ENCODE results near the gene ERG28.
"Not testable (repeated sequence)": the region's sequence is repeated elsewhere in the genome, so short reads cannot be mapped to it uniquely, and the experiment has no call there.

The ERG28 gene, protein sequence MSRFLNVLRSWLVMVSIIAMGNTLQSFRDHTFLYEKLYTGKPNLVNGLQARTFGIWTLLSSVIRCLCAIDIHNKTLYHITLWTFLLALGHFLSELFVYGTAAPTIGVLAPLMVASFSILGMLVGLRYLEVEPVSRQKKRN

DNA sequence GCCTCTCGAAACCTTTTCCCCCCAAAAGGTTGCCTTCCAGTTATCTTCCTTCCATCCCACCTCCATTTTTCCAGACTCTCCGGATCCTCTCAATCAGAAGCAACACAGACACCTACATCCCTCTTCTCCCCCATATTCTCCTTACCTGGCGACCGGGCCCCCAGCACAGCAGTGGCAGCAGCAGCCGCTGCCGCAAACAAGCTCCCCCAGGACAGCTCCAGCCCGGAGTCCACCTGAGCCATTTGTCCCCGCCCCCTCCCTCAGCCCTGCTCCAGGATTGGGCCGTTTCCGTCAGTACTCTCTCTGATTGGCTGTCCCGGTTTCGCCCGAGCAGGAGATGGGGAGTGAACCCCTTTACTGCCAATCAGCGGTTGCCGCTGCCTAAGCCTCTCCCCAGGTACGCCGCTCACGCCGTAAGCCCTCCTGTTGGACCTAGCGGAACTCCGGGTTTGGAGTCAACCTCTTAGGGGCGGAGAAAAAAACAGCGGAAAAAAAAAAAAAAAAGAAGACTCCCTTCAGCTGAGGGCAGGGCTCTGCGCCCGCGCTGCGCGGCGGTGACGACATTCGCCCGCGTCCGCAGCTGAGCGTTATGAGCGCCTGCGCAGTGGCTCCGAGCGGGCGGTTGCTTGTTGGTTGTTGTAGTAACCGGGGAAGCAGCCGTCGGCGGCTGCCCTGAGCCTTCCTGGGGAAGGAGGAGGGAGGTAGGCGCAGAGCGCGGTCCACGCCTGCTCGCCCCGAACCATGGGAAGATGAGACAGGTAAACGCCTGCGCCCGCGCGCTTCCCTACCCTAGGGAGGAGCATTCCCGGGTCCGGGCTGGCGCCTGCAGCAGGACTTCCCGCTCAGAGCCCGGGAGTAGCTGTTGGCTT lies at the start of gene ERG28, which contains the start of gene TTLL5:
Gene ERG28, minus strand, starts transcription at position 247 of the 869 bp plus-strand sequence. CDS start 3,374 bp downstream, outside the sequence.
Gene TTLL5, plus strand, starts transcription at position 617 of the 869 bp plus-strand sequence. CDS start 1,904 bp downstream, outside the sequence.
- peak; percentile 90 to 100 (median 96) for DNase-seq

DNA sequence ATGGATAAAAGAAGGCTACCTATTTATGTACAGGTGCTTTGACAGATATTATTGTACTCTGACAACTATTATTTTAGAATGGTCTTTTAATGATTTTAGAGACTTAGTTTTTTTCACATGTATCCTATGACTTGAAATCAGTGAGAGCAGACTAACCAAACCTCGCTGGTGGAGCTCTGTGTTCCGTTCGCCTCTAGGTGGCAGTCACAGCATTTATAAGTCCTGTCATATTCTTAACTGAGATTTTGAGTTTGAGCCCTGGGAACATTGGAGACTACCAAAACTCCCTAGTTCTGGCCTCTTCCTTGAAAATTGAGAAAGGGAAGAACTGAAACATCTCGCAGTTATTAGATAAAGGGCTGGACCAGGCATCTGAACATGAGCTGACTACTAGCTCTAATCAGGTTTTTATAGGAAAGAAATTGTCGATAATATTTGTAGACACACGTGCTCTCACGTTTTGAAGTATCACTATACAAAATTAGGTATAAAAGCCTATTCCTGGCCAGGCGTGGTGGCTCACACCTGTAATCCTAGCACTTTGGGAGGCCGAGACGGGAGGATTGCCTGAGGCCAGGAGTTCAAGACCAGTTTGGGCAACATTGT lies 48.6 kb upstream of the ERG28 start:
- peak in 39 of 51 donors; percentile 2 to 84 (median 49) for DNase-seq

DNA sequence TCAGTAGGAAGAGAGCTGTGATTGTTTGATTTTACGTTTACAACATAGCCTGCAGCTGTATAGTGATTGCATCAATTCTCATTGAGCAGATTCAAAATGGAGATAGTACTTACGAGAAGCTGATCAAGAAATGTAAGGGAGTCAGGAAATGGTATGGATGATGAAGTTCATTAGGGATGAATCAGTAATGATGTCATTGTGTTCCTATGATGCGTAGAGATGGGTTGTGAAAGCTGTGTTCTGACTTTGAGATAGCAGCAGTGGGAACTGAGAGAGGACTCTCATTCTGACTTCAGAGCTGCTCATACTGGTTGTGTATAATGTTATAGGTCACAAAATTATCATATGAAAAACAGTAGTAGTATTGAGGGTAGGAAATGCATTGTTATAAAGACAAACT lies 44.3 kb upstream of the ERG28 start:
- no peak for DNase-seq

DNA sequence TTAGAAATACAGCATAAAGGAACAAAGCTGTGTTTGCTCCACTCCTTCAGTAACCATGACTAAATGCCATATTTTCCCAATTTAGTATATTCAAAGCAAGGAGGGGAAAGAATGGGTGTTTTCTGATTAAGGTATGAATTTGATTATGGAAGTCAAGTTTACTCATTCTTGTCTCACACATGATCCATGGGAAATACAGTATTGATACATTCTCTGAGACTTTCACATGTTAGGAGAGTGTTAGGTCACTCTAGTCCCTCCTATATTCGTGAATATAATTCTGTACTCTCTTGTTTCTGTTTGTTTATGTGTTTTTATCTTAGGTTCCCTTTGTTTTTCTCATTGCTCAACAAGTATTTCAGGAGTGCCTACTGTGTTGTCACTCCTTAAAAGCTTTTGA lies 42.8 kb upstream of the ERG28 start:
- no peak for DNase-seq

DNA sequence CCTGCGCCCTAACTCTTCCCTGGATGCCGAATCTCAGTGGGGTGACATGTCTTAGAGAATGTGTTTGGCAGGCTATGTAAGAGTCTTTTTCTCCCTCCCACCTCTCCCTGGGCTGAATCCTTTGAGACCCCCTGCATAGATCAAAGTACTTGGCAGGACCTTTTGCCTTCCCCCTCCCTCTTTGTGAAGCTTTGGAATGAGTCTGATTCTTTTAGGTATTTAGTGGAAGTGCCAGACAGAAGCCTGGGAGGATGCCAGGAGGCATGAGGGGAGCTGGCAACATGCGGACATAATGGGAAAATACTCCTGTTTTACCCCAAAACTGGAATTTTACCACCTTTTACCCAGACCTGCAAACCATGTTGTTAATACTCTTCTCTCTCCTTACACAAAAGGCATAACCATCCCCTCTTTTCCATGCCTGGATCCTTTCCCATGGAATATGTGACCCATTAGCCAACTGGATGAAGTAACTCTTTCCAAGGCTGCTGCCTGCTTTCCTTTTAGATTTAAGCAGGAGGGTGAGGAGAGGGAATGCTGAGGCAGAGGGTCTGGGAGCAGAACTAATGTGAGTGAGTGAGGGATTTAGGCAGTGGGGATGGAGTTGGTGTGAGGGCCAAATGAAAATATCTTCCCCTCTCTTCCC lies 42.1 kb upstream of the ERG28 start:
- DNase-seq = peak in 5 of 51 donors; percentile 8 to 25 (median 19)

DNA sequence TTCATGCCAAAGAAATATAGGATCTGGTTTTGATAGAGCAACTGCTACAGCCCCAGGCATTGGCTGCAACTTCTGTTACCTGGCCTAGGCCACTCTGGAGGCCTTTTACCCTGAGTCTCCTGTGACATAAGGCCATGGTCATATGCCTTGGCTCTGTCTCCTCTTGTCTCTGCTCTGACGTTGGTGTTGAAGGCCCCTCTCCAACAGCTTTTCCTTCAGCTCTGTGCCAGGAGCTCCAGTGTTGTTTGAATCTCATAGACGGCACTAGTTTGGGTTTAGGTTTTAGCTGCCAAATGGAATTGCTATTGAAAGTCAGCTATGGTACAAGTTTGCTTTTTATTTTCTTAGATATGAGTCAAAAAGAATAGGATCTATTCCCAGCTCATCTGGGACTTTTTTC lies 41.4 kb upstream of the ERG28 start:
- no peak for DNase-seq

DNA sequence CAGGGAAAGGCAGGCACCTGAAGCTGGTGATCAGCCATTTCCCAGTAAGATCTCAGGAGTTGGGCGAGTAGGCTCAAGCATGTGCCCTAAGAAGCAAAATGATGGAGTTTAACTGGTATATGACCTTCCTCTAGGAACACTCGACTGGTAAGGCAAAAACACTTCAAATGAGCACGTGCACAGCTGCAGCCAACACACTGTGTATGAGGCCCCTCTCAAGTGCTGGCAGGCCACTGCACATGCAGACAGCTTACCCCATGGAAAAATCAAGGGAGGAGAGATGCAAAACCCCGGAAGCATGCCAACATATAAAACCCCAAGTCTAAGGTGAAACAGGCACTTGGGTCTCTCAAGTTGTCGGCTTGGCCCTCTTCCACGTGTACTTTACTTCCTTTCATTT lies 39.6 kb upstream of the ERG28 start:
- DNase-seq = no peak

DNA sequence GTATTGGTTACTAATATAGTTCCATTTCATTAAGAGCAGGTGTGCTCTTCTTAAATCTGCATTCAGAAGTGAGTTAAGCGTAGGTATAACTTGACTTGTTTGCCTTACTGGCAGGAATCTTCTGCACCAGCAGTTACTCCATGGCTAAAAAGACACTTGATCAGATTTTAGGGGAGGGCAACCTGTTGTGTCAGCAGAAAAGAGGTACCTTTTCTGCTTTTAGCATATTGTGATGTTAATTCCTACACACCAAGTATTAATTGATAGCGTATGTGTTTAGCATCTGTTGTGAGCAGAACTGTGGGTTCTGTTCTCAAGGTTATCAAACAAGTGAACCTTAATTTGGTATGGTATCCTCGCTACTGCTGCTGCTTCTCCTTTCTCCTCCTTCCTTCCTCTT lies 38.7 kb upstream of the ERG28 start:
- DNase-seq = no peak

DNA sequence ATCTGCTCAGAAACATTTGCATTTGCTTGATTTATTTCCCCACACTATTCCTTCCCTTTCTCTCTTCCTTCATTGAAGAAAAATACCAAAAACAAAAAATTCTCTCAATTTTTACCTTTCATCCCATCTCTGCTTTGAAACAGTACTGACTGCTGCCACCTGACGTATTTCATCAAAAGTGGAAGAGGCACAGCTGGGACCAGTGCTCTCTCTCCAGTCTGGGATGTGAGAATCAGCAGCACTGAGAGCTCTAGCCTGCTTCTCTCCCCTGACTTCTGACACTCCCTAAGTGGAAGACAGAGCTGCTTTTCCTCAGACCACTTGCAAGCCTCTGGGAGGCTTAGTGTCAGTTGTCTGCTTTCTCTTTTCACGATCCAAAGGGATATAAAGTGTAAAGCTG lies 37.2 kb upstream of the ERG28 start:
- DNase-seq = no peak

DNA sequence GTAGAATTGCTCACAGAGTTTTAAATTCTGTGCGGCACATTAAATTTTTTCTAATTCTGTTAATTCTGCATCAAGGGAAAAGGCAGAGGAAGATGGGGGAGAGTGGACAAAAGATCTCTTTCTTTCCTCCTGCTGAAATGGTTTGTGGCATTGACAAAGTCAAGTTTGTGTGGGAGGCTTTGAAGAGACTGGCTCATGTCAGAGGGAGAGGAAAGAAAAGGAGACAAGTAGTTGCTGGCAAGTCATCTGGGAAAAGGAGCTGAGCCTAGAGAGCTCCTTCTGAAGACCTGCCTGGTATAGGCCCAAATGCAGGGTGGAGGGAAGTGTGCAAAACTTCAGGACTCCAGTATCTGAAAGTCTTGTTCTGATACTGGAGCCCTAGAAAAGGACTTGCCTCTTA lies 36.7 kb upstream of the ERG28 start:
- DNase-seq = peak in 3 of 51 donors; percentile 4 to 12 (median 12)

DNA sequence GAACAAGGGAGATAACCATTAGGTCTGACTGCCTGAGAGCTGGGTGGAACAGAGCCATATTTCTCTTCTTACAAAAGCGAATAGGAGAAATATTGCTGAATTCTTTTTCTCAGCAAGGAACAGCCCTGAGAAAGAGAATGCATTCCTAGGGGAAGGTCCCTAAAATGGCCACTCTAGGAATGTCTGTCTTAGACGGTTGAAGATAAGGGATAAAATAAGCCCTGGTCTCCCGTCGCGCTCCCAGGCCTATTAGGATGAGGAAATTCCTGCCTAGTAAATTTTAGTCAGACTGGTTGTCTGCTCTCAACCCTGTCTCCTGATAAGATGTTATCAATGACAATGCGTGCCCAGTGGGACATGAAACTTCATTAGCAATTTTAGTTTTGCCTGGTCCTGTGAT lies 34.3 kb upstream of the ERG28 start:
- DNase-seq = not testable (repeated sequence)

DNA sequence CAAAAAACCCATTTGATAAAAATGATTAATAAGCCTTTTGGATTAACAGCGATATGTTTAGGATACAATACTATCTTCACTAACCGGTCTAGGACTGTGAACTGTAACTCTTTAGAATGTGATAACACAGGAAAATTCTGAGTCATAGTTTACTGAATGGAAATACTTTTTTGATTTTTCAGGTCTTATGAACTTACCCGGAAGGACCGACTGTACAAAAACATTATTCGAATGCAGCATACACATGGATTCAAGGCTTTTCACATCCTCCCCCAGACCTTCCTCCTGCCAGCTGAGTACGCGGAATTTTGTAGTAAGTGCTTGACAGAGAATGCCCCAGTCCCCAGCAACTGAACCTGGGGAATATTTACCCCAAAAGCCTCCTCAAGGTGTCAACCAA lies 29.3 kb upstream of the ERG28 start:
- DNase-seq = no peak

DNA sequence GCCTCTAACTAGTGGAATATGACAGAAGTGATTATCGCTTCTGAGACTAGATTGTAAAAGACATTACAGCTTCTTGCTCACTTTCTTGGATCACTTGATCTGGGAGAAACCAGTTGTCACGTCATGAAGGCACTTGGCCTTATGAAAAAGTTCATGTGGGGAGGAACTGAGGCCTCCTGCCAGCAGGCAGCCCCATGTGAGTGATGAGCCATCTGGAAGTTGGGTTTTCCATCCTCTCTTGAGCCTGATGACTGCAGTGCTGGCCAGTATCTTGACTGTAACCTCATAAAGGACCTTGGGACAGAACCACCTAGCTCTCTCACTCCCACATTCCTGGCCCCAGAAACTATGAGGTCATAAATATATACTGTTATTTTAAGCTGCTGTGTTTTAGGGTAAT lies 28.3 kb upstream of the ERG28 start:
- no peak for DNase-seq

DNA sequence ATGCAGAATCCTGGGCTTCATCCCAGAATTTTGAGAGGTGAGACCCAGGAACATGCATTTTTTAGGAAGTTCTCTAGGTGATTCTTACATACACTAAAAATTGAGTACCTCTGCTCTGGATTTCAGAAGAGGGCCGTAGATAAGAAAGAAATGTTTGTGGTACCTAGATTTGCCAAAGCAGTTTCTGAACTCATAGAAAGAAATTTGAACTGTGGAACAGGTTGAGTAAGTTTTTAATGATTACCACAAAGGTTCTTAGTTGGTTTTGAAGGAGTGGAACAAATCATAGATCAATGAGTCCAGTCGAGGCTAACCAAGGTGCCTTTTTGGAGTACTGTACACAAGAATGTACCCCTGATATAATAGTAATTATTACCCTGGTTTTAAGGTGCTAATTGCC lies 25.2 kb upstream of the ERG28 start:
- no peak for DNase-seq

DNA sequence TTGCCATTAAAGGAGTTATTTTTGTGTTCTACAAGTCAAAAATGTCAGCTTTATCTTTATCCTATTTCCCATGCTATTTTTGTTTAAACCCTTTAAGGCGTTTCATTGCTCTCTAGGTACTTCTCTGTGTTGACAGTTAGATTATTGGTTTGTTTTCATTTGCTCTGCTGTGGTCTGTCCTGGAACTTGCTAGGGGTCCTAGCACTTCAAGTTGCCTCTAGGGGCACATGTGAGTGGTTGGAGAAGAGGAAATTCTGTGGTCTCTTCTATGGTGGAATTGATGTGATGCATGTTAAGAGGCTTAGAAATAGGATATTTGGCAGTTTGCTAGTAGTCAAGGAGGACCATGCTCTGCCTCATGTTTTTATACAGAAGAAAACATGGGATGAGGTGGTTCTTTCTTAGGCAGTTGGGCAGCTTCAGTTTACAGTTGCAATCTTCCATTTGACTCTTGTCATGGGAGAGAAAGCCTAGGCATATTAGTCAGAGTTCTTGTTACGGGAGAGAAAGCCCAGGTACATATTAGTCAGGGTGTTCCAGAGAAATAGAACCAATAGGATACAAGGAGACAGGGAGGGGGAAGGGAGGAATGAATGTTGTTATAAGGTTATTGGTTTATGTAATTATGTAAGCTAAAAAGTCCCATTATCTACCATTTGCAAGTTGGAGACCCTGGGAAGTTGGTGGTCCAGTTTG lies 14.7 kb upstream of the ERG28 start:
- no peak for DNase-seq

DNA sequence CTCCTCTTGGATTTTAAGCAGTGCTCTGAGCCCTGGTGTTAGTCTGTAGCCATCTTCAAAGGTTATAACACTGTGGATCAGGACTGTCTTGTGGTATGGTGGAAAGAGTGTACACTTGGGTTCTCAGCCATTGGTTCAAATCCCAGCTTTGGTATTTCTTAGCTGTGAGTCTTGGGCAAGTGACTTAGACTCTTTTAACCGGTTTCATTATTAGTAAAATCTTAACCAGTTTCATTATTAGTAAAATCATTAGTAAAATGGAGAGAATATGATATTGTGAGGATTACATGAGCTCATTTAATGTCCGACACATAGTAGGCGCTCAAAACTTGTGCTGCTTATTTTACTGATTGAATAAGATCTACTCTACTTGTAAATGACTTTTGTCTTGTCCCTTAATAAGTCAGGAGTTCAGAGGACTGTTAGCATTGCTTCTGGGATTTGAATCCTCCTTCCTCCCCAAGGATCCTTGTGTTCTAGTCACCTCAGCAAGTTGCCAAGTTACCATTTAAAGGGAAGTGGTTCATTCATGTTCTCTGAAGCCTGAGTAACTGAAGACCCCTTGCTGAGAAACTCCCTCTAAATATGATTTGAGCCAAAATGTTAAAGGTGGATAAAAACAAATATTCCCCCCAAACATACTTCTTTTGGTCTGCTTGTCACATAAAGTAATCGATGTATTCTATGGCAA lies 12.8 kb upstream of the ERG28 start:
- no peak for DNase-seq

DNA sequence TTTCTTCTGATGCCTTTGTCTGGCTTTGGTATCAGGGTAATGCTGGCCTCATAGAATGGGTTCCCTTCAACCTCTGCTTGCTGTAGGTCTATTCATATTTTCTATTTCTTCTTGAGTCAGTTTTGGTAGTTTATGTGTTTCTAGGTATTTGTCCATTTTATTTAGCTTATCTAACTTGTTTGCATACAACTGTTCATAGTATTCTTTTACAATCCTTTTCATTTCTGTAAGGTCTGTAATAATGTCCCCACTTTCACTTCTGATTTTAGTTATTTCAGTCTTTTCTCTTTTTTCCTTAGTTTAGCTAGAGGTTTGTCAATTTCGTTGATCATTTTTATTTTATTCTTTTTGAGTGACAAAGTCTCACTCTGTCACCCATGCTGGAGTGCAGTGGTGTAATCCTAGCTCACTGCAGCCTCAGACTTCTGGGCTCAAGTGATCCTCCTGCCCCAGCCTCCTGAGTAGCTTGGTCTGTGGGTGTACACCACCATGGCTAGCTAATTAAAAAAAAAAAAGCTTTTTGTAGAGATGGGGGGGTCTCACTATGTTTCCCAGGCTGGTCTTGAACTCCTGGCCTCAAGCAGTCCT lies 12.0 kb upstream of the ERG28 start:
- no peak for DNase-seq

DNA sequence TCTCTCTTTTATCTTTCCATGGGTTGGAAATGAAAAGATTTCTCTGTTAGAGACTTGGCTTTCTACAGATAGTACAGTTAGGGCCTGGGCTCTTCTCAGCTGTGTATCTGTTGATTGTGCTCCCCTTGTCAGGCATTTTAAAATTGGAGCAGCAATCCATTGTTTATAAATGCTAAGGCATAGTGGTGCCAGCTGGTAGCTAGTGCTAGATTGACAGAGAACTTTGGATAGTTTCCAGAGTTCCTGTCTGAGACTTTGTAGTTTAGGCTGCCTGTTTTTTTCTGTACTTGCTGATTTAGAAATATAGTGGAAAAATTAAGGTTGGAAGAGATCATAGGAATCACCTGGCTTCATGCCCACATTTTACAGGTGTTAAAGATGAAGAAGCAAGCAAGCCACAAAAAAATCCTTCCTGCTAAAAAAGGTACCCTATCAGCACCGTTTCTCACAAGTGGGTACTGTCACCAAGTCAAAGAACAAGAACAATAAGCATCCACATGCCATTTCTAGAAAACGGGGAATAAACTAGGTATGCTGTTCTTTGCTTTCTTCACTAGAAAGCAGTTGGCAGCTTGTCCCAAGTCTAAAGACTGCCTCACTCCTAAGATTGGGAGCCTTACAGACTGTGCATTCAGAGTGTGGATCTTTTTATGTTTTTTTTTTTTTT lies 6.6 kb upstream of the ERG28 start:
- peak in 1 of 51 donors; percentile 15 for DNase-seq

DNA sequence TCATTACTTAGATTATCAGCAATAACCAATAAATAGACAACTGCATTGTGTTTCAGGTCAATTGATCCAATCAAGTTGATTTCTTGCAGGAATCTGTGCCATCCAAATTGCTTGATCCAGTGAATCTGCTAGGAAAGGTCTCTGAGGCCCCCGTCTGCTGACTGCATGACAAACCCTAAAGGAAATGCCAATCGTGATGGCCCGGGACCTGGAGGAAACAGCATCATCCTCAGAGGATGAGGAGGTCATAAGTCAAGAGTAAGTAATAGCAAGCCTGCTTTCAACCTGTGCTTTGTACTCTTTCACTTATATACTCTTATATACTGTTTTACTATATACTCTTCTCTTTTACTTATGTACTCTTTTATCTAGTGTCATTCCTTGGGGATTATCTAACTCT lies 2.3 kb upstream of the ERG28 start:
- DNase-seq = no peak

DNA sequence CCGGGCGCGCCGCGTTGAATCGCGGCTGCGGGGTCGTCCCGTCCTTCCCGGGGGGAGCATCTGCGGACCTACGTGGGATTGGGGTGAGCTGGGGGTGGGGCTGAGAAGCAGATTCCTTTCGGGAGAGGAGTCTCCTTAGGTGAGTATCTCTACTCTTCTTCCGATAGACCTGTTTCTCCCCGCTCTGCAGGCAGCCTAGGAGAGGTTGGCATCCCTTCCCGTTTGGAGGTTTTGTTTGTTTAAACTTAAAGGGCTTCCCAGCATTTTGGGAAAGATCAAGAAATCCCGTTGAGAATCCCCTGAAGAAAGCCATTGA lies 781 bp upstream of the ERG28 start:
- peak in 1 of 51 donors; percentile 43 for DNase-seq
